ENCODE measurements around the gene SPEM2.

- no peak for TF ChIP-seq SRF (IDR thresholded peaks at IDR 0.05; ENCODE audit: low read depth, low read length)
- no peak for TF ChIP-seq GABPA (IDR thresholded peaks at IDR 0.05; ENCODE audit: borderline replicate concordance, insufficient read depth, low read length)
- TF ChIP-seq CEBPB (IDR thresholded peaks at IDR 0.05; ENCODE audit: low read depth, low read length), result no peak
- TF ChIP-seq YY1 (IDR thresholded peaks at IDR 0.05; ENCODE audit: low read depth, low read length), result no peak
- no peak for TF ChIP-seq ZNF274 (IDR thresholded peaks at IDR 0.05; ENCODE audit: borderline replicate concordance, extremely low read depth, low read length)
- TF ChIP-seq CTCF (IDR thresholded peaks at IDR 0.05; ENCODE audit: control extremely low read depth in 1 of 3, insufficient read depth in 1 of 3, low read depth in 1 of 3, low read length in 3 of 3), result no peak
- TF ChIP-seq CHD1 (IDR thresholded peaks at IDR 0.05; ENCODE audit: low read depth, low read length), result no peak
Measured at GRCh38 chr17:7431231-7431630, 5.8 kb downstream of the SPEM2 start.

Data from H1 (cell line).